GM12874 (cell line): ENCODE data around the gene KIRREL3.

Experiments used
- TF ChIP-seq, protein P1 (sequence below): IDR thresholded peaks from 2 replicates; pipeline ENCODE4 v1.5.1; 2011; ENCODE audit warnings: low read depth, mild to moderate bottlenecking, control low read depth, low read length, moderate library complexity; ENCODE audit not compliant: insufficient read depth

Gene KIRREL3

DNA sequence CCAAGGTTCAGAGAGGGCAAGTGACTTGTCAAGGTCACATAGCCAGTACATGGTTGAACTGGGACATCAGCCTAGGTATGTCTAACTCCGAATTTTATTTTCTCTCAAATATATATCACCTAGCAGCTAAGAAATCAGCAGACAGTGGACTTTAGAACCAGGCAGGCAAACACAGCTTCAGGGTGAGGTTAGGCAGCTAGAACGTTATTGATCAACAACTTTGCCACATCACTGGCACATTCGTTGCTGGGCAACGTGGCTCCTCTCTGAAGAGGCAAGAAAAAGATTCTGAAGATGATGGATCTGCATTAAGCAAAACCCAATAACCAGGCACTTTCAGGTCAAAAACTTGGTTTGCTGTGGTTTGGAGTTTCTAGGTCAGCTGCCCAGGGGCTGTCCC is 258.0 kb downstream of the KIRREL3 start:
- TF ChIP-seq, protein P1, sequence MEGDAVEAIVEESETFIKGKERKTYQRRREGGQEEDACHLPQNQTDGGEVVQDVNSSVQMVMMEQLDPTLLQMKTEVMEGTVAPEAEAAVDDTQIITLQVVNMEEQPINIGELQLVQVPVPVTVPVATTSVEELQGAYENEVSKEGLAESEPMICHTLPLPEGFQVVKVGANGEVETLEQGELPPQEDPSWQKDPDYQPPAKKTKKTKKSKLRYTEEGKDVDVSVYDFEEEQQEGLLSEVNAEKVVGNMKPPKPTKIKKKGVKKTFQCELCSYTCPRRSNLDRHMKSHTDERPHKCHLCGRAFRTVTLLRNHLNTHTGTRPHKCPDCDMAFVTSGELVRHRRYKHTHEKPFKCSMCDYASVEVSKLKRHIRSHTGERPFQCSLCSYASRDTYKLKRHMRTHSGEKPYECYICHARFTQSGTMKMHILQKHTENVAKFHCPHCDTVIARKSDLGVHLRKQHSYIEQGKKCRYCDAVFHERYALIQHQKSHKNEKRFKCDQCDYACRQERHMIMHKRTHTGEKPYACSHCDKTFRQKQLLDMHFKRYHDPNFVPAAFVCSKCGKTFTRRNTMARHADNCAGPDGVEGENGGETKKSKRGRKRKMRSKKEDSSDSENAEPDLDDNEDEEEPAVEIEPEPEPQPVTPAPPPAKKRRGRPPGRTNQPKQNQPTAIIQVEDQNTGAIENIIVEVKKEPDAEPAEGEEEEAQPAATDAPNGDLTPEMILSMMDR = no peak

DNA sequence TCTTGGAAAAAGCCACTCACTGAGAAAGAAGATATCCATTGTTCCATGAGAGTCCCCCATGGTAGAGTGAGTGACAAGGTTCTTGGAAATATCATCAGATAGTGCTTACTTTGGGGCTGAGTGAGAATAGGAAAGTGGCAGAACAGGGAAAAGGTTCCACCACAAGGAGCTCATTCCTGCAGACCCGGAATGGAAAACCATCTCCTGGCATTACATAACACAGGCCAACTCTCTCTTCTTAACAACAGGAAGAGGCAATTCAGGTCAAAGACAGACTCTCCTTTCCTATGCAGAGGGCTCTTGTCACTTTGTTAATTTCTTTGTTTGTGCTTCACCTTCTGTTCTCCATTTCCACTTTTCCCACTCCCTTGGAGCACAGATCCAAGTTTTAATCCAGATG is 259.7 kb downstream of the KIRREL3 start:
- TF ChIP-seq, protein P1 = no peak

DNA sequence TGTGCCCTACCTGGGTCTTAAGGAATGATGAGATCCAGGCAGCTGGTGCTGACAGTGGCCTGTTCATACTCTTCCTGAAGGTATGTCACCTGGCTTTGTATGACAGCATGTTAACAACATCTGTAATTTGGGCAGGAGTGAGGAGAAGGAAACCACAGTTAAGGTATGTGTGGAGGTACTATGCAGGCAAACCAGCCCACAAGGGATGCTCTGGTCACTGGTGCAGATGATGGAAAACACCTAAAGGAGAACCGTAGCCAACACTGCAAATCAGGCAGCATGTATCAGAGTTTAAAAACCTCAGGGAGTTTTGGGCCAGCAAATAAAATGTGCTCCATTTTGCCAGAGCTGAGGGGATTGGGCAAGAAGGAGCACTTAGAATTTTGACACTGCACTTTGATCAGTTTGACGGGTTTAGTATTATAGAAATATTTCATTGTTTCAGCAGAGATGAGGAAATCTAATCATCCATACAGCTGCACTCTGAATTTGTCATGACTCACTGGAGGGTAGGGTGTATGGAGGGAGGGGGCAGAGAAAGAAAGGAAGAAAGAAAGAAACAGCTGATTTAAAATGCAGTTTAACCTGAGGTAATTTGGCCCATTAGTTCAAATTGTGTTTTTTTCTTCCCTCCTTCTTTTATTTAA is 260.9 kb downstream of the KIRREL3 start:
- TF ChIP-seq, protein P1 = no peak

DNA sequence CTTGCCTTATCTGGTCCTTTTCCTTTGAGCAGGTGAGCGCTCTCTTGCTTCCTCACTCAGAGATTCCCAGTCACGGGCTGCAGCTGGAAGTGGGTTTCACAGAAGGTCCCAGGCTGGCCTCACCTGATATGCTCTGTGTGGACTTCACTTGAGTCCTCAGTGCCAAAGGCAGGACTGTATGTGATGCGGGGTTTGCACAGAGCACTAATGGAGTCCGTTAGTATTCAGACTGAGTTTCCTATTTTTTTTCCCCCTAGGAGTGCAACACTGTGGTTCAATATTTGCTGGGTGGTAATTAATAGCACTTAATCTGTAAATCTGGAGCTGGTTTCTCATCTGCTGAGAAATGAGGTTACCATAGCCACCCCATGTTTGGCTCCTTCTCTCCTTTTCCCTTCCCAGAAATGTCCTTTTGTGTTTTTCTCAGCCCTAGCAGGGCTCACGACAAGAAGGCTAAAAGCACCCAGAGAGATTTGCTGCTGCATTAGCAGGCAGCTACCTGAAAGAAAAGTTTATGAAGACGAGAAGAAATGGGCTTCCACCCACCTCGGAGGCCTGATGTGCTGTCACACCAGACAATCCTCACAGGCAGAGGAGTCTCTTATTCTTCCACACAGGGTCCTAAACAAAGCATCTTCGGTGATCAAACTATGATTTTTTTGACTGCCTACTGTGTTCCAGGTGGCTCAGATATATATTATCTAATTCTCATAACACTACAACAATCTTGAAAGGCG is 262.1 kb downstream of the KIRREL3 start:
- TF ChIP-seq, protein P1 = no peak

DNA sequence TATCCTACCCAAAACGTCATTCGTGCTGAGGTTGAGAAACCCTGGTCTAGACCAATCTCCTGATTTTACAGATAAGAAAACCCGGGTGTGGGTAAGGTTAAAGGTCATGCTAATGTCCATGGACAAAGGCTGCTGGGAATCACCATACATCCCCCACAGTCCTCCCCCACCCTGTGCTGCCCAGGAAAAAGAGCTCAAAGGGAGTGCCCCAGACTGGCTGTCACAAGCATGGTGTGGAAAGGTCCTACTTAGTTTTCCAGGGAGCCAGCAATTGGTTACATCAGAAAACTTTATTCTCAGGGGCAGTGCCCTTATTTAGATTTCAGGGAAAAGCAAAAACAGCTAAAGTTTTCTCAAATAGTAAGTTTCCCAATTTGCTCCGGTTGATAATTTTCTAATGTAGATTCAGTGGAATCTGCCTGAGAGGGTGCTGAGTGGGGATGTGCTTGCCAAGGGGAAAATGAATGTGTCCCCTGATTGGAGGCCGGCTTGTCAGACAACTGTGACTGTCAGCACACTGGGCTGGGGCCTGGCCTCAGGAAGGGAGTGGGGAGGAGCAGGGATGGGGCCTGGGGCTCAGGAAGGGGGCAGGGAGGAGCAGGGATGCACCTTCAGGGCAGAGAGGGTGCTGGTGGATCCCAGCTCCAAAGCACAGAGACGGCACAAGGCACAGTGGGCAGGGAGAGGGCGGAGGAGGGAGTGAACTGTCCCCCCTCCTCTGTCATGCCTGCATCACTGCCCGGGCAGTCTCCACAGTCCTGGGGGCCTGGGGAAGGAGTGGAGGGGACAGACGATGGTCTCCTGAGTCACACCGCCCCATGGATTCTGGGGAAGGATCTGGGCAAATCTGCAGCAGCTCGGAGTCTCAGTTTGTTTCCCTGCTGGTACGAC is 263.6 kb downstream of the KIRREL3 start:
- TF ChIP-seq, protein P1 = no peak

DNA sequence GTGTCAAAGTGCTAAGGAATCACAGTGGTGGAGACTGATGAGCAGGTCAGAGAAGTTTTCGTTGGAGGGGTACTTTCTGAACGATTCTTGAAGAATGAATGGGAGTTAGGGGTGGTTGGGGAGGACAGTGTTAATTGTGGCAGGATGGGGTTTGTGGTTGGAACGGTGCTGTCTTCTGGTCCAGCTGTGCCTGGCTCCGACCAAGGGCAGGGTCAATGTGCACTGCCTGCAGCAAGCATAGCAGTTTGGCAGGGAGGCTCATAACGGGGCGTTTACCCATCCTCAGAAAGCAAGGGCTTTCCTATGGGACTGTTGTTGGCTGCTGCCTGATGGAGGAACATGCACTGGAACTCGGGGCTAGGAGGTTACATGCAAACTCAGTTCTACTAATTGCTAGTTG is 265.8 kb downstream of the KIRREL3 start:
- TF ChIP-seq, protein P1 = no peak

DNA sequence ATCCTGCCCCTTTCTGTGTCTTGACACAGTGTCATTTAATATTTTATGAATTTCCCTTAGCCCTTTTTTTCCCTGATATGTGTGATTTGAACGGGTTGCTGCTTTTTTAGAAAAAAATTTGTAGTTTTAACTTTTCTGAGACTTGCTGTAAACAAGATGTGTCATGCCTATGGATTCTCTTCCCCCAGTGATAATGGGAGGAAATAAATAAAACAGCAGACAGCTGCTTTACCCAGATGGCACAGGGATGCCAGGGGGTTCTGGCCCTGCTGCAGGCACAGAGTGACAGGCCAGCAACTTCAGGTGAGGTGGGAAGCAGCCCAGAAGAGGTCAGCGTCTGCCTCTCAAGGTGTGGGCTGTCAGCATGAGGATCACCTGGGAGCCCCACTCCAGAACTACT is 266.9 kb downstream of the KIRREL3 start:
- TF ChIP-seq, protein P1 = no peak
